CD14-positive monocyte (primary cell): ENCODE data around the gene HYOU1. TPM values are rescaled to one million over a fixed set of nuclear protein-coding genes. Genes with fewer than 3 reads are reported as not detected.
A peak's percentile ranks its signal among the peaks of the same experiment; 100 is the strongest.

Experiments
- DNase-seq, 3 donors: peaks; one replicate each; pipeline ENCODE4 v3.0.0-alpha.2; 2011 to 2022
- H2AFZ ChIP-seq: 2 replicates; pipeline ENCODE4 v1.6.0; 2012; ENCODE audit warnings: mild to moderate bottlenecking, low read depth, low read length, inconsistent platforms; ENCODE audit not compliant: insufficient read depth, poor library complexity, severe bottlenecking
- H3K27ac ChIP-seq, 2 donors: 1 replicate in 1 of 2; 2 replicates in 1 of 2; pipeline ENCODE4 v1.5.1; 2012 to 2013; ENCODE audit warnings: low read length in 2 of 2, control low read depth in 1 of 2, inconsistent platforms in 1 of 2, low read depth in 1 of 2, mild to moderate bottlenecking in 1 of 2
- H3K27me3 ChIP-seq, 2 donors: one replicate each; pipeline versions ENCODE4 v1.6.0 to v1.6.1; 2011 to 2013; ENCODE audit warnings: low read length in 2 of 2; ENCODE audit not compliant: control insufficient read depth in 2 of 2, insufficient read depth in 2 of 2
- H3K36me3 ChIP-seq, 2 donors: replicated peaks in 1 of 2; 1 replicate in 1 of 2; 2 replicates in 1 of 2; pipeline versions ENCODE4 v1.5.1 to v1.6.1; 2012 to 2013; ENCODE audit warnings: low read length in 2 of 2, control low read depth in 1 of 2, inconsistent platforms in 1 of 2, mild to moderate bottlenecking in 1 of 2; ENCODE audit not compliant: insufficient read depth in 2 of 2, control insufficient read depth in 1 of 2
- H3K4me1 ChIP-seq, 2 donors: 1 replicate in 1 of 2; 2 replicates in 1 of 2; pipeline versions ENCODE4 v1.5.1 to v1.6.1; 2012 to 2013; ENCODE audit warnings: low read length in 2 of 2, control low read depth in 1 of 2, inconsistent platforms in 1 of 2, mild to moderate bottlenecking in 1 of 2, moderate library complexity in 1 of 2; ENCODE audit not compliant: insufficient read depth in 2 of 2, control insufficient read depth in 1 of 2
- H3K4me2 ChIP-seq: replicated peaks from 2 replicates; pipeline ENCODE3; 2012; ENCODE audit warnings: low read length, moderate library complexity, mild to moderate bottlenecking; ENCODE audit not compliant: poor library complexity, severe bottlenecking; ENCODE audit errors: extremely low read depth
- H3K4me3 ChIP-seq, 3 experiments: fragments of 200-600 bp in 1 of 3; sonication (generic) in 1 of 3; replicated peaks in 1 of 3; 1 replicate in 2 of 3; 2 replicates in 1 of 3; pipeline ENCODE4 v1.5.1; 2011 to 2013; ENCODE audit warnings: low read length in 3 of 3, mild to moderate bottlenecking in 3 of 3, control low read depth in 2 of 3, low read depth in 2 of 3, inconsistent platforms in 1 of 3, moderate library complexity in 1 of 3
- H3K79me2 ChIP-seq: 2 replicates; pipeline ENCODE4 v1.6.0; 2012; ENCODE audit warnings: mild to moderate bottlenecking, control low read depth, inconsistent platforms, low read length, moderate library complexity; ENCODE audit not compliant: insufficient read depth
- H3K9ac ChIP-seq: 2 replicates; pipeline ENCODE4 v1.6.0; 2017; ENCODE audit warnings: low read length, mild to moderate bottlenecking; ENCODE audit not compliant: insufficient read depth, poor library complexity, severe bottlenecking
- H3K9me3 ChIP-seq, 2 donors: replicated peaks in 1 of 2; 1 replicate in 1 of 2; 2 replicates in 1 of 2; pipeline versions ENCODE4 v1.5.1 to v1.6.1; 2012 to 2013; ENCODE audit warnings: low read length in 2 of 2, control low read depth in 1 of 2; ENCODE audit not compliant: control insufficient read depth in 1 of 2, insufficient read depth in 1 of 2
- H4K20me1 ChIP-seq: 2 replicates; pipeline ENCODE4 v1.6.0; 2012; ENCODE audit warnings: mild to moderate bottlenecking, low read length, control low read depth, moderate library complexity; ENCODE audit not compliant: insufficient read depth
- H3K27ac Mint-ChIP-seq, 7 donors: one replicate each; pipeline ENCODE4 v1.8.0; 2020; ENCODE audit warnings: mild to moderate bottlenecking in 7 of 7, mixed read lengths in 7 of 7, moderate library complexity in 6 of 7, inconsistent platforms in 2 of 7
- H3K27me3 Mint-ChIP-seq, 3 donors: one replicate each; pipeline ENCODE4 v1.8.0; 2021 to 2022; ENCODE audit warnings: low read depth in 3 of 3, mild to moderate bottlenecking in 3 of 3, mixed read lengths in 3 of 3, moderate library complexity in 3 of 3, inconsistent platforms in 1 of 3
- H3K36me3 Mint-ChIP-seq, 2 donors: one replicate each; pipeline ENCODE4 v1.8.0; 2020; ENCODE audit warnings: mixed read lengths in 2 of 2, inconsistent platforms in 1 of 2, mild to moderate bottlenecking in 1 of 2
- H3K4me1 Mint-ChIP-seq: one replicate; pipeline ENCODE4 v1.8.0; 2020; ENCODE audit warnings: mild to moderate bottlenecking, mixed read lengths
- H3K4me3 Mint-ChIP-seq, 2 donors: one replicate each; pipeline ENCODE4 v1.8.0; 2020; ENCODE audit warnings: mild to moderate bottlenecking in 2 of 2, mixed read lengths in 2 of 2, moderate library complexity in 1 of 2
- H3K9me3 Mint-ChIP-seq, 7 donors: one replicate each; pipeline ENCODE4 v1.8.0; 2020 to 2022; ENCODE audit warnings: mixed read lengths in 7 of 7, mild to moderate bottlenecking in 6 of 7, moderate library complexity in 6 of 7, inconsistent platforms in 2 of 7
- WGBS: methylation state at CpG from one replicate; pipeline ENCODE4 v1.1.5; 2013; ENCODE audit warnings: missing lambda C conversion rate; ENCODE audit not compliant: insufficient coverage; 5-methylcytosine and 5-hydroxymethylcytosine counted together
- intact Hi-C, 2 donors: fragments of 100-400 bp; cut with micrococcal nuclease; formaldehyde crosslinking; loops; one replicate each; pipeline versions ENCODE4 v1.15.0 to v1.15.1; 2023
- polyA plus RNA-seq, 3 donors: library from polyadenylated mRNA; depleted of rRNA in 1 of 3; unstranded in 2 of 3; stranded (reverse) in 1 of 3; fragments of 300-500 nt in 2 of 3; fragments of >200 nt in 1 of 3; fragmentation: Illumina TruSeq in 2 of 3; gene quantifications; 1 replicate in 2 of 3; 2 replicates in 1 of 3; pipeline ENCODE4 v1.2.3, GENCODE V29; 2012 to 2021
- TF ChIP-seq, protein P1 (sequence below): fragments of 200-600 bp; IDR thresholded peaks from one replicate; pipeline ENCODE4 v1.8.0; 2022; ENCODE audit warnings: antibody characterized with exemption, mild to moderate bottlenecking

The HYOU1 gene
- polyA plus RNA-seq, 3 donors, result 8.4 to 34.9 (median 8.6) TPM

DNA sequence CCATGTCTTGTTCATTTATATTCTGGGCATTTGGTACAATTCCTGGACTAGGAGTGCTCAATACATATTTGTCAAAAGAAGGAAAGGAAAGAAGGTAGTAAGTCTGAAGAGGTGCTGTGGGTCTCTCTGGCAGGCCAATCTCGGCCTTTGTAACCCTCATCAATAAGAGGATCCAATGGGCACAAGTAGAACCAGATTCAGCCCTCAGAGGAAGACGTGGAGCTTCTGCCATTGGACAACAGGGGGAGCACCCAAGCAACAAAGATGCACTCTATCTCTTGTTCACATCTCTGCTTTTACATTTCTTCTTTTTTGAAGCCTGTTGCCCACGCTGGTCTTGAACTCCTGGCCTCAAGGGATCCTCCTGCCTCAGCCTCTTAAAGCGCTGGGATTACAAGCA, 8.4 kb upstream of the HYOU1 start:
- DNase-seq, result peak in 1 of 3 donors; percentile 27
- H3K4me2 ChIP-seq, result no peak overlapping the region
- H3K9me3 ChIP-seq, result no peaks in the 10 kb centered on the region
- 87% methylated on average over 3 of the region's 4 CpGs for WGBS
- no peak overlapping the region for H2AFZ ChIP-seq
- no peaks in the 10 kb centered on the region for H4K20me1 ChIP-seq
- peaks cover 4 to 16% of the 10 kb centered on the region in 2 donors for H3K36me3 ChIP-seq
- peaks cover 33% of the 10 kb centered on the region for H3K4me1 Mint-ChIP-seq
- peaks cover 0 to 3% (median 0%) of the 10 kb centered on the region in 7 donors for H3K9me3 Mint-ChIP-seq
- H3K4me3 Mint-ChIP-seq, result no peak overlapping the region
- peaks cover 0 to 2% (median 0%) of the 10 kb centered on the region in 3 donors for H3K27me3 Mint-ChIP-seq
- H3K4me3 ChIP-seq, result no peak overlapping the region
- peaks cover 20 to 31% of the 10 kb centered on the region in 2 donors for H3K36me3 Mint-ChIP-seq
- TF ChIP-seq, protein P1, sequence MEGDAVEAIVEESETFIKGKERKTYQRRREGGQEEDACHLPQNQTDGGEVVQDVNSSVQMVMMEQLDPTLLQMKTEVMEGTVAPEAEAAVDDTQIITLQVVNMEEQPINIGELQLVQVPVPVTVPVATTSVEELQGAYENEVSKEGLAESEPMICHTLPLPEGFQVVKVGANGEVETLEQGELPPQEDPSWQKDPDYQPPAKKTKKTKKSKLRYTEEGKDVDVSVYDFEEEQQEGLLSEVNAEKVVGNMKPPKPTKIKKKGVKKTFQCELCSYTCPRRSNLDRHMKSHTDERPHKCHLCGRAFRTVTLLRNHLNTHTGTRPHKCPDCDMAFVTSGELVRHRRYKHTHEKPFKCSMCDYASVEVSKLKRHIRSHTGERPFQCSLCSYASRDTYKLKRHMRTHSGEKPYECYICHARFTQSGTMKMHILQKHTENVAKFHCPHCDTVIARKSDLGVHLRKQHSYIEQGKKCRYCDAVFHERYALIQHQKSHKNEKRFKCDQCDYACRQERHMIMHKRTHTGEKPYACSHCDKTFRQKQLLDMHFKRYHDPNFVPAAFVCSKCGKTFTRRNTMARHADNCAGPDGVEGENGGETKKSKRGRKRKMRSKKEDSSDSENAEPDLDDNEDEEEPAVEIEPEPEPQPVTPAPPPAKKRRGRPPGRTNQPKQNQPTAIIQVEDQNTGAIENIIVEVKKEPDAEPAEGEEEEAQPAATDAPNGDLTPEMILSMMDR, result peak; percentile 51
- intact Hi-C loops, result loop anchor here (5.0 kb wide), 2 partner anchors 37 to 48 kb away; partner anchors contain the start of genes DPAGT1 (in 2 of the 2), RPS25 (in 1 of the 2) and TRAPPC4 (in 1 of the 2)
- H3K27me3 ChIP-seq, result no peaks in the 10 kb centered on the region
- peaks cover 63% of the 10 kb centered on the region for H3K79me2 ChIP-seq
- no peak overlapping the region for H3K9ac ChIP-seq
- peak overlapping the region in 1 of 2 donors; percentile 23 for H3K27ac ChIP-seq
- peak overlapping the region in 3 of 7 donors; percentile 23 to 58 (median 23) for H3K27ac Mint-ChIP-seq
- H3K4me1 ChIP-seq, result peaks cover 29 to 37% of the 10 kb centered on the region in 2 donors

GRCh38 chr11:119062779-119063178, 5.8 kb upstream of the HYOU1 start:
- H3K4me1 ChIP-seq, result peaks cover 23 to 28% of the 10 kb centered on the region in 2 donors
- peaks cover 43% of the 10 kb centered on the region for H3K79me2 ChIP-seq
- WGBS, result 94% methylated on average over 3 of the region's 5 CpGs
- peaks cover 0 to 3% (median 0%) of the 10 kb centered on the region in 7 donors for H3K9me3 Mint-ChIP-seq
- no peaks in the 10 kb centered on the region for H3K27me3 ChIP-seq
- intact Hi-C loops, result no loop called here
- peaks cover 0 to 5% of the 10 kb centered on the region in 2 donors for H3K36me3 ChIP-seq
- TF ChIP-seq, protein P1, result no peak
- H3K27me3 Mint-ChIP-seq, result peaks cover 0 to 2% (median 0%) of the 10 kb centered on the region in 3 donors
- H2AFZ ChIP-seq, result no peak overlapping the region
- H3K27ac ChIP-seq, result no peak overlapping the region
- H3K9ac ChIP-seq, result no peak overlapping the region
- no peak overlapping the region for H3K4me3 Mint-ChIP-seq
- DNase-seq, result no peak
- no peaks in the 10 kb centered on the region for H4K20me1 ChIP-seq
- H3K4me1 Mint-ChIP-seq, result peaks cover 32% of the 10 kb centered on the region
- no peak overlapping the region for H3K27ac Mint-ChIP-seq
- H3K9me3 ChIP-seq, result no peaks in the 10 kb centered on the region
- H3K36me3 Mint-ChIP-seq, result peaks cover 12 to 23% of the 10 kb centered on the region in 2 donors
- H3K4me2 ChIP-seq, result no peak overlapping the region
- H3K4me3 ChIP-seq, result no peak overlapping the region
